ENCODE results near the gene CLSTN1. TPM values are rescaled to one million over a fixed set of nuclear protein-coding genes. Genes with fewer than 3 reads are reported as not detected.

Gene CLSTN1
- total RNA-seq, 1 donor from 2014 or later = 51.1 TPM

- peaks cover 24 to 30% (median 27%) of the 10 kb centered on the region in 3 donors for H3K4me1 ChIP-seq (ENCODE audit: control insufficient read depth in 3 of 3, insufficient read depth in 3 of 3, low read length in 3 of 3)
- H3K4me3 ChIP-seq (ENCODE audit: low read length in 3 of 3) = peak overlapping the region; percentile 79 to 96 (median 85)
- H3K9ac ChIP-seq (ENCODE audit: low read depth in 1 of 3, low read length in 3 of 3) = peak overlapping the region; percentile 72 to 84 (median 77)
- no peaks in the 10 kb centered on the region for H3K27me3 ChIP-seq (ENCODE audit: control insufficient read depth in 3 of 3, insufficient read depth in 3 of 3, low read length in 3 of 3)
- H3K27ac ChIP-seq (ENCODE audit: low read depth, low read length) = no peak overlapping the region
- H3K36me3 ChIP-seq (ENCODE audit: control insufficient read depth in 3 of 3, insufficient read depth in 3 of 3, low read length in 3 of 3) = no peaks in the 10 kb centered on the region
- no peaks in the 10 kb centered on the region for H3K9me3 ChIP-seq (ENCODE audit: control insufficient read depth in 3 of 3, low read length in 3 of 3)
Measured at GRCh38 chr1:9822490-9822889, 1.3 kb downstream of the CLSTN1 start.

GRCh38 chr1:9821710-9822109, 2.1 kb downstream of the CLSTN1 start:
- H3K36me3 ChIP-seq (ENCODE audit: control insufficient read depth in 3 of 3, insufficient read depth in 3 of 3, low read length in 3 of 3) = no peaks in the 10 kb centered on the region
- H3K4me3 ChIP-seq (ENCODE audit: low read length in 3 of 3) = no peak overlapping the region
- no peaks in the 10 kb centered on the region for H3K9me3 ChIP-seq (ENCODE audit: control insufficient read depth in 3 of 3, low read length in 3 of 3)
- H3K9ac ChIP-seq (ENCODE audit: low read depth in 1 of 3, low read length in 3 of 3) = peak overlapping the region in 1 of 3 donors; percentile 77
- H3K27ac ChIP-seq (ENCODE audit: low read depth, low read length) = no peak overlapping the region
- no peaks in the 10 kb centered on the region for H3K27me3 ChIP-seq (ENCODE audit: control insufficient read depth in 3 of 3, insufficient read depth in 3 of 3, low read length in 3 of 3)
- peaks cover 24 to 30% (median 27%) of the 10 kb centered on the region in 3 donors for H3K4me1 ChIP-seq (ENCODE audit: control insufficient read depth in 3 of 3, insufficient read depth in 3 of 3, low read length in 3 of 3)

- no peaks in the 10 kb centered on the region for H3K36me3 ChIP-seq (ENCODE audit: control insufficient read depth in 3 of 3, insufficient read depth in 3 of 3, low read length in 3 of 3)
- H3K4me1 ChIP-seq (ENCODE audit: control insufficient read depth in 3 of 3, insufficient read depth in 3 of 3, low read length in 3 of 3) = peaks cover 22 to 28% (median 25%) of the 10 kb centered on the region in 3 donors
- H3K9ac ChIP-seq (ENCODE audit: low read depth in 1 of 3, low read length in 3 of 3) = no peak overlapping the region
- H3K4me3 ChIP-seq (ENCODE audit: low read length in 3 of 3) = no peak overlapping the region
- H3K27me3 ChIP-seq (ENCODE audit: control insufficient read depth in 3 of 3, insufficient read depth in 3 of 3, low read length in 3 of 3) = no peaks in the 10 kb centered on the region
- H3K9me3 ChIP-seq (ENCODE audit: control insufficient read depth in 3 of 3, low read length in 3 of 3) = no peaks in the 10 kb centered on the region
- no peak overlapping the region for H3K27ac ChIP-seq (ENCODE audit: low read depth, low read length)
Measured at GRCh38 chr1:9820521-9820920, 3.2 kb downstream of the CLSTN1 start.

GRCh38 chr1:9817734-9818133, 6.0 kb downstream of the CLSTN1 start:
- no peaks in the 10 kb centered on the region for H3K9me3 ChIP-seq (ENCODE audit: control insufficient read depth in 3 of 3, low read length in 3 of 3)
- H3K36me3 ChIP-seq (ENCODE audit: control insufficient read depth in 3 of 3, insufficient read depth in 3 of 3, low read length in 3 of 3) = no peaks in the 10 kb centered on the region
- no peak overlapping the region for H3K9ac ChIP-seq (ENCODE audit: low read depth in 1 of 3, low read length in 3 of 3)
- no peak overlapping the region for H3K27ac ChIP-seq (ENCODE audit: low read depth, low read length)
- no peak overlapping the region for H3K4me3 ChIP-seq (ENCODE audit: low read length in 3 of 3)
- H3K4me1 ChIP-seq (ENCODE audit: control insufficient read depth in 3 of 3, insufficient read depth in 3 of 3, low read length in 3 of 3) = peaks cover 8 to 14% (median 11%) of the 10 kb centered on the region in 3 donors
- no peaks in the 10 kb centered on the region for H3K27me3 ChIP-seq (ENCODE audit: control insufficient read depth in 3 of 3, insufficient read depth in 3 of 3, low read length in 3 of 3)

GRCh38 chr1:9816199-9816598, 7.6 kb downstream of the CLSTN1 start:
- Histone ChIP-seq H3K27ac (ENCODE audit: low read depth, low read length) (no peak overlapping the region), H3K9me3 (ENCODE audit: control insufficient read depth in 3 of 3, low read length in 3 of 3) (no peaks in the 10 kb centered on the region), H3K27me3 (ENCODE audit: control insufficient read depth in 3 of 3, insufficient read depth in 3 of 3, low read length in 3 of 3) (no peaks in the 10 kb centered on the region), H3K4me3 (ENCODE audit: low read length in 3 of 3) (no peak overlapping the region), H3K36me3 (ENCODE audit: control insufficient read depth in 3 of 3, insufficient read depth in 3 of 3, low read length in 3 of 3) (no peaks in the 10 kb centered on the region), H3K9ac (ENCODE audit: low read depth in 1 of 3, low read length in 3 of 3) (no peak overlapping the region), H3K4me1 (ENCODE audit: control insufficient read depth in 3 of 3, insufficient read depth in 3 of 3, low read length in 3 of 3) (peaks cover 0 to 4% (median 0%) of the 10 kb centered on the region in 3 donors)

- Histone ChIP-seq H3K27me3 (ENCODE audit: control insufficient read depth in 3 of 3, insufficient read depth in 3 of 3, low read length in 3 of 3) (no peaks in the 10 kb centered on the region), H3K27ac (ENCODE audit: low read depth, low read length) (no peak overlapping the region), H3K9ac (ENCODE audit: low read depth in 1 of 3, low read length in 3 of 3) (no peak overlapping the region), H3K36me3 (ENCODE audit: control insufficient read depth in 3 of 3, insufficient read depth in 3 of 3, low read length in 3 of 3) (no peaks in the 10 kb centered on the region), H3K4me3 (ENCODE audit: low read length in 3 of 3) (no peak overlapping the region), H3K9me3 (ENCODE audit: control insufficient read depth in 3 of 3, low read length in 3 of 3) (no peaks in the 10 kb centered on the region), H3K4me1 (ENCODE audit: control insufficient read depth in 3 of 3, insufficient read depth in 3 of 3, low read length in 3 of 3) (peaks cover 0 to 4% (median 0%) of the 10 kb centered on the region in 3 donors)
Measured at GRCh38 chr1:9815150-9815549, 8.6 kb downstream of the CLSTN1 start.

- H3K4me3 ChIP-seq (ENCODE audit: low read length in 3 of 3) = no peak overlapping the region
- no peaks in the 10 kb centered on the region for H3K27me3 ChIP-seq (ENCODE audit: control insufficient read depth in 3 of 3, insufficient read depth in 3 of 3, low read length in 3 of 3)
- no peaks in the 10 kb centered on the region for H3K9me3 ChIP-seq (ENCODE audit: control insufficient read depth in 3 of 3, low read length in 3 of 3)
- H3K27ac ChIP-seq (ENCODE audit: low read depth, low read length) = no peak overlapping the region
- H3K4me1 ChIP-seq (ENCODE audit: control insufficient read depth in 3 of 3, insufficient read depth in 3 of 3, low read length in 3 of 3) = peaks cover 0 to 4% (median 0%) of the 10 kb centered on the region in 3 donors
- H3K36me3 ChIP-seq (ENCODE audit: control insufficient read depth in 3 of 3, insufficient read depth in 3 of 3, low read length in 3 of 3) = no peaks in the 10 kb centered on the region
- no peak overlapping the region for H3K9ac ChIP-seq (ENCODE audit: low read depth in 1 of 3, low read length in 3 of 3)
Measured at GRCh38 chr1:9814619-9815018, 9.1 kb downstream of the CLSTN1 start.

- H3K9me3 ChIP-seq (ENCODE audit: control insufficient read depth in 3 of 3, low read length in 3 of 3) = no peaks in the 10 kb centered on the region
- peaks cover 0 to 4% (median 4%) of the 10 kb centered on the region in 3 donors for H3K4me1 ChIP-seq (ENCODE audit: control insufficient read depth in 3 of 3, insufficient read depth in 3 of 3, low read length in 3 of 3)
- no peak overlapping the region for H3K27ac ChIP-seq (ENCODE audit: low read depth, low read length)
- peaks cover 0 to 2% (median 0%) of the 10 kb centered on the region in 3 donors for H3K36me3 ChIP-seq (ENCODE audit: control insufficient read depth in 3 of 3, insufficient read depth in 3 of 3, low read length in 3 of 3)
- H3K4me3 ChIP-seq (ENCODE audit: low read length in 3 of 3) = no peak overlapping the region
- H3K9ac ChIP-seq (ENCODE audit: low read depth in 1 of 3, low read length in 3 of 3) = no peak overlapping the region
- no peaks in the 10 kb centered on the region for H3K27me3 ChIP-seq (ENCODE audit: control insufficient read depth in 3 of 3, insufficient read depth in 3 of 3, low read length in 3 of 3)
Measured at GRCh38 chr1:9811239-9811966, 12.4 kb downstream of the CLSTN1 start.

- Histone ChIP-seq H3K27me3 (ENCODE audit: control insufficient read depth in 3 of 3, insufficient read depth in 3 of 3, low read length in 3 of 3) (no peaks in the 10 kb centered on the region), H3K4me3 (ENCODE audit: low read length in 3 of 3) (no peak overlapping the region), H3K9me3 (ENCODE audit: control insufficient read depth in 3 of 3, low read length in 3 of 3) (no peaks in the 10 kb centered on the region), H3K27ac (ENCODE audit: low read depth, low read length) (no peak overlapping the region), H3K36me3 (ENCODE audit: control insufficient read depth in 3 of 3, insufficient read depth in 3 of 3, low read length in 3 of 3) (peaks cover 0 to 2% (median 0%) of the 10 kb centered on the region in 3 donors), H3K9ac (ENCODE audit: low read depth in 1 of 3, low read length in 3 of 3) (no peak overlapping the region), H3K4me1 (ENCODE audit: control insufficient read depth in 3 of 3, insufficient read depth in 3 of 3, low read length in 3 of 3) (peaks cover 0 to 4% (median 0%) of the 10 kb centered on the region in 3 donors)
Measured at GRCh38 chr1:9809100-9809510, 14.7 kb downstream of the CLSTN1 start.

GRCh38 chr1:9808459-9808858, 15.3 kb downstream of the CLSTN1 start:
- Histone ChIP-seq H3K9ac (ENCODE audit: low read depth in 1 of 3, low read length in 3 of 3) (no peak overlapping the region), H3K9me3 (ENCODE audit: control insufficient read depth in 3 of 3, low read length in 3 of 3) (no peaks in the 10 kb centered on the region), H3K36me3 (ENCODE audit: control insufficient read depth in 3 of 3, insufficient read depth in 3 of 3, low read length in 3 of 3) (peaks cover 0 to 2% (median 0%) of the 10 kb centered on the region in 3 donors), H3K27me3 (ENCODE audit: control insufficient read depth in 3 of 3, insufficient read depth in 3 of 3, low read length in 3 of 3) (no peaks in the 10 kb centered on the region), H3K27ac (ENCODE audit: low read depth, low read length) (no peak overlapping the region), H3K4me3 (ENCODE audit: low read length in 3 of 3) (no peak overlapping the region), H3K4me1 (ENCODE audit: control insufficient read depth in 3 of 3, insufficient read depth in 3 of 3, low read length in 3 of 3) (peaks cover 0 to 4% (median 0%) of the 10 kb centered on the region in 3 donors)
